Kidney glomerular epithelial cell (primary cell): Measurements from ENCODE around the gene PAK2.
"Not testable (repeated sequence)": the region's sequence is repeated elsewhere in the genome, so short reads cannot be mapped to it uniquely, and the experiment has no call there.

Source experiments
- DNase-seq: peaks from one replicate; lab custom pipeline; 2025; lab: John Stamatoyannopoulos, UW

PAK2 gene

DNA sequence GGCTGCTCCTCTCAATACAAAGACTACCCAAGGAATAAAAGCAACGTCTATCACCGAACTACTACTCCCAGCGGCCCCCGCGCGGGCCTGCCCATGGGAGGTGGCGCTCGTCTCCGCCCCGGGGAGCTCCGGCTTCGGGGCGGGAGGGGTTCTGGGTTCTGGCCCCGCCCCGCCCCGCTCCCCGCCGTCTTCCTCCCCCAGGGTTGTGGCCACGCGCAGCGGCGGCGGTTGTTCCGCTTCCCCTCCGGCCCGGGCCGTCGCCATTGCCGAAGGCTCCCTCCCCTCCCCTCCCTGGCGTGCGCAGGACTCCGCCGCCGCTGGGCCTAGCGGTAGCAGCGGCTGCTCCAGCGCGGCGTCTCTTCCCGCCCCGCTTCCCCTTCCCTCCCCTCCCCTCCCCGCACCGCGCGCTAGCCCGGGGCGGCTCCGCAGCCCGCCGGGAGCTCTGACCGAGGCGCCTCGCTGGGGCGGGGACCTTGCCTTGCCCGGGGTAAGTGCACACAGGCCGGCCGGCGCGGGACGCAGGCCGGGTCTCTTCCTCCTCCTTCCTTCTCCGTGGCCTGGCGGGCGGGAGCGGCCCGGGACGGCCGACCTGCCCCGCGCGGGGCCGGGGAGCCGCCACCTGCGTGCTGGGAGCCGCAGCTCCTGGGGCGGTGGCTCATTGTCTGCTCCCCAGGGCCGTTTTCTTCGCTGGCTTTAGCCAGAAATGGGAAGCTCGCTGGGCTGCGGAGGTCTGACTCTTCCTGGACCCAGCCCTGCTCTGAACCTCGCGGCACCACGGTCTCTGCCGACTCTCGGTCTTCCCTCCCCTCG is at the start of gene PAK2:
PAK2 (plus strand) TSS at position 187 of the 810 bp plus-strand sequence. CDS start 42,790 bp downstream, outside the sequence.
- peak; percentile 84 for DNase-seq

DNA sequence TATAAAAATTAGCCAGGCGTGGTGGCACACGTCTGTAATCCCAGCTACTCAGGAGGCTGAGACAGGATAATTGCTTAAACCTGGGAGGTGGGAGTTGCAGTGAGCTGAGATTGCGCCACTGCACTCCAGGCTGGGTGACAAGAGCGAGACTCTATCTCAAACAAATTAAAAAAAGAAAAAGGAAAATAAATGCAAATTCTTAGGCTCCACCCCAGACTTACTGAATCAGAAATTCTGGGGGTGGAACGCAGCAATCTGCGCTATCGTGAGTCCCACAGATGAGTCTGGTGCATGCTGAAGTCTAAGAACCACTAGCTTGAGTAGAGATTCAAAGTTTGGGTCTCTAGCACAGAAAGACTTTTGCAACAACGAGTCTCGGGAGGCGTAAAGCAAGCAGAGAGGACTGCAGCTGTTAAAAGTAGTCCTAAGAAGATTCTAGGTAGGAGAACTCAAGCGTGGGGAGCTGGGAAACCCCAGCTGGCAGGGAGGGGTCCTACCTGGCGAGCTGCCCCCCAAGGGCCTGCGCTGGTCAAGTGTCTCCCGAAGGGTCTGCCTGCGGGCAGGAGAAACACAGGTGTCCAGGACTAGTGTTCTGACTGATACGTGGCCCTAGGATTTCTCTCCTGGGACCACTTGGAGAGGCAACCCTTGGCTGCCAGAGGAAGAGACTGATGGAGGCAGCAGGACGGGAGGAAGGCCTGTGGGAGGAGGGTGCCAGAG is 49.6 kb upstream of the PAK2 start:
- DNase-seq = no peak

DNA sequence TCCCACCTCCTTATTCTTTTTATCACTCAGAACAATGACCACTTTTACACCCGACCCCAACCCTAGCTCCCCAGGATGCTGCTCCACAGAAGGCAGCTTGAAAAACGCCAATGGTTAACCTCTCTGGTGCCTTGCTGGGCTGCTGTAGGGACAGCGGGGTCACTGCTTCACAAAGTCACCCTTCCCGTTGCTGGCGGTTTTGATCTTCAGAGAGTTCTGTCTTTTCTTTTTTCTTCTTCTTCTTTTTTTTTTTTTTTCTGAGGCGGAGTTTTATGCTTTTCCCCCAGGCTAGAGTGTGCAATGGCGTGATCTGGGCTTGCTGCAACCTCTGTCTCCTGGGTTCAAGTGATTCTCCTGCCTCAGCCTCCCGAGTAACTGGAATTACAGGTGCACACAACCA is 48.3 kb upstream of the PAK2 start:
- DNase-seq = no peak

DNA sequence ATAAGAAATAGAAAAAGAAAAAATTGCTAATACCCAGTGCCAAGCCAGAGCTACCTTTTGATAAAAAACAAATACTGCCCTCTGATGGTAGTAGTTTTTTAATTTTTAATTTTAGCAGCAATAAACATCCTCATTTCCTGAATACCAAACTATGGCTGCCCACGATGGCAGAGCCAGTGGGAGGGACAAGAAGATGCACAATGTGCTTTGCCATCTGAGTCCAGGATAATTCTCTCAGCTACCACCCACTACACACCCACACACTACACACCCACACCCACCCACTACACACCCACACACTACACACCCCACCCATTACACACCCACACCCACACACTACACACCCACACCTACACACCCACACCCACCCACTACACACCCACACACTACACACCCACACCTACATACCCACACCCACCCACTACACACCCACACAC is 45.4 kb upstream of the PAK2 start:
- DNase-seq = peak; percentile 6

DNA sequence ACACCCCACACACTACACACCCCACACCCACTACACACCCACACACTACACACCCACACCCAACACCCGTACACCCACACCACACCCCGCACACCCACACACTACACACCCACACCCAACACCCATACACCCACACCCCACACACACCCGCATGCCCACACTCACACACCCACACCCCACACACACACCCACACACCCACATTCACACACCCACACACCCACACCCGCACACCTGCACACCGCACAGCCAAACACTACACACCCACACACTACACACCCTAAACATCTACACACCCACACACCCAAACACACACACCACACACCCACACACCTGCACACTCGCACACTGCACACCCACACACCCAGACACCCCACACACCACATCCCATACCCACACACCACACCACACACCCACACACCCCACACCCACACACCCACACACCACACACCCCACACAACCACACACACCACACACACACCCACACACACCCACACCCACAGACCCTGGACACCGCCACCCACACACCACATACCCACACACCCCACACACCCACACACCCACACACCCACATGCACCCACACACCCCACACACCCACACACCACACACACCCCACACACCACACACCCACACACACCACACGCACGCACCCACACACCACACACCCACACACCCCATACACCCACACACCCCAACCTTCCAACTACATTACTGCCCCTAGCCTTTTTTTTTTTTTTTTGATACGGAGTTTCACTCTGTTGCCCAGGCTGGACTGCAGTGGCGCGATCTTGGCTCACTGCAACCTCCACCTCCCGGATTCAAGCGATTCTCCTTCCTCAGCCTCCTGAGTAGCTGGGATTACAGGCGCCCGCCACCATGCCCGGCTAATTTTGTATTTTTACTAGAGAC is 44.5 kb upstream of the PAK2 start:
- no peak for DNase-seq

DNA sequence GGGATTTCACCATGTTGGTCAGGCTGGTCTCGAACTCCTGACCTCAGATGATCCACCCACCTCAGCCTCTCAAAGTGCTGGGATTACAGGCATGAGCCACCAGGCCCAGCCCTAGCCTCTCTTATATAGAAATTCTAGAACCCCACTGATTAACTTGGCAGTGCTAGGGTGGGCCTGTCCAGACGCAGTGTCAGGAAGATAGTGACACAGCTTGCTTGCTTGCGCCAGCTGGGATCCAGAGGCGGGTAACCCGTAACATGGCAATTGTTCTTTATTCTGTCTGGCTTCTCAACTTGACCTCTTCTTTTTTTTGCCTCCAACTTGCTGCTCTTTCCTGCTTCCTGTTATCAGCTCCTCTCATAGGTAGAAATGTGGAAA is 43.8 kb upstream of the PAK2 start:
- DNase-seq = no peak

DNA sequence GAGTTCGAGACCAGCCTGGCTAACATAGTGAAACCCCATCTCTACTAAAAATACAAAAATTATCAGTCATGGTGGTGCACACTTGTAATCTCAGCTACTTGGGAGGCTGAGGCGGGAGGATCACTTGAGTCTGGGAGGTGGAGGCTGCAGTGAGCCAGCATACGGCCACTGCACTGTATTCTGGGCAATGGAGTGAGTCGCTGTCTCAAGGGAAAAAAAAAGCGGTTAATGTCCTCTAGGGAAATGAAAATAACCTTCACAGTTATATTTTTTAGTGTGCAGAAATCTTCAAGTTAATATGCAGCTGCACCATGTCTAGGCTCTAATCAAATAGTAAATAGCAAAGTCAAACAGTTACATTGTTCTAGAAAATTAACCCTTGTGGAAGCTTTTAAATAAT is 42.4 kb upstream of the PAK2 start:
- no peak for DNase-seq

DNA sequence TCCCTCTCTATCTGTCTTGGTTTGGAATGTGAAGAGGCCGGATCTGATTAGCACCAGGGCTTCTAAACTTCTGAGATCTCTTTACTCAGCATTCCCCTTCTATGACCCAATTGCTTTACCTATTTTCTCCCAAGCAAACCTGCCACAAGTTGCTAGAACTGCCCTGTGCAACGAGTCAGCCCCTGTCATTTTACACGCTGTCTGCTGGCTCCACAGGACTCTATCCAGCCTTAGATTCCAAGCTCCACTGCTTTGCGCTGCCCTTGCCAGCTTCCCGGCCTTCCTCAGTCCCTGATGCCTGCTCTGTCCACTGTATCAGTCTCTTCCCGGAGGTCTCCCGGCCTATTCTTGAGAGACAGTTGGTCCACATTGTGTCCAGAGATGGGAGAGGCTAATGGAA is 39.9 kb upstream of the PAK2 start:
- DNase-seq = no peak

DNA sequence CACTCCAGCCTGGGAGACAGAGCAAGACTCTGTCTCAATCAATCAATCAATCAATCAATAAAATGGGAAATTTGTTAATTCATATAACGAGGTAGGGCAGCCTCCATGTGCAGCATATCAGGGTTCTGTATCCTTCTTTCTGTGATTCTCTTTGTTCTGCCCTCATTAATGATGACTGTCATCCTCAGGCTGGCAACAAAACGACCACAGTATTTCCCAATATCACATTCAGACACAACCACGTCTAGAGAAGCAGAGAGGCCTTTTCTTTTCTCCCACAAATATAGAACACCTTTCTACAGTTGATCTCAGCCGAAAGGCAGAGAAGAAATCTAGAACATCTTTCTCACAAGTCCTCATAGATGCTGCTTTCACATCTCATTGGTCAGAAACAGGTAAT is 38.9 kb upstream of the PAK2 start:
- no peak for DNase-seq

DNA sequence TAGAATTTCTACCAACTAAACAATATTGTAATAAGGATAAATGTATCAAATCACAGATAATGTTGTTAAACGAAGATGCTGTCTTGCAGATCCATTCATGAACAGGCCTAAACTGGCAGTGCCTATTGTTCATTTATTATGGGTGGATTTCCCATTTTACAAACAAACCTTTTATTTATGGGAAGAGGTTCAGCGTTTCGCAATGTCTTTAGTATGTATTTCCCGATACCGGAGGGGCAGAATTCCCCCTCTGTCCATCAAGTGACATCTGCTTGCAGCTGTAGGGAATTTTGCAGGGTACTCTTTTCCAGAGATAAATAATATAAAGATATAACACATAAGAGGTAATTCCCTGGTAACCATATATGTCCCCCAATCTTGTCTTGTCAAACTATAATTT is 33.3 kb upstream of the PAK2 start:
- no peak for DNase-seq

DNA sequence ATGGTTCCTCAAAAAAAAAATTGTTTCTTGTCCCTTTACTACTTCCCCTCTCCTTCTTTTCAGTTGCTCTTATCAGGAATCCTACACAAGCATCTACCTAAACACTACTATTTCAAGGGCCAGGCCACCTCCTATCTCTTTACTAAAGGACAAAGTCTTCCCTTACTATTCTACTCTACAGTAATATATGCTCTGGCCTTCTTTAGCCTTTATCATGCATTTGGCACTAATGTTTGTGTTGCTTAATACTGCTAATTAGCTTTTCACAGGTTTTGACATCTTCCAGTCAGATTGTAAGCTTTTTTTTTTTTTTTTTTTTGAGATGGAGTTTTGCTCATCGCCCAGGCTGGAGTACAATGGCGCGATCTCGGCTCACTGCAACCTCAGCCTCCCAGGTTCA is 32.9 kb upstream of the PAK2 start:
- DNase-seq = no peak

DNA sequence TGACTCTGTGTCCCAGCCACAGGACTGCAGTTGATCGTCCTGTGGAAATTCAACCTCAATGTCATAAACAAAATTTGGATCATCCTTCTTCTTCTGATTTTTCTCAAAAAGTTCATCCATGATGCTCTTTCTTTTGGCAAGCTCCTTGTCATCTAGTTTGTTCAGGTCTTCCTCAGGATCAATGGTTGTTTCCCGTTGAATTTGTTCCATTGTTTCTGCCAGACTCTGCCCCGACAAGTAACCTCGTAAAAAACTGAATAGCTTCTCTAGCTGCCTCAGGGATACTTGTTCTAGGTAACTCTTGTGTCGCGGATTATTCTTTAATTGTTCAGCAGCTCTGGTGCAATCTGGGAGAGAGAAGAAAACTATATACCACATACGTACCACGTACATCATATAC is 32.1 kb upstream of the PAK2 start:
- no peak for DNase-seq

DNA sequence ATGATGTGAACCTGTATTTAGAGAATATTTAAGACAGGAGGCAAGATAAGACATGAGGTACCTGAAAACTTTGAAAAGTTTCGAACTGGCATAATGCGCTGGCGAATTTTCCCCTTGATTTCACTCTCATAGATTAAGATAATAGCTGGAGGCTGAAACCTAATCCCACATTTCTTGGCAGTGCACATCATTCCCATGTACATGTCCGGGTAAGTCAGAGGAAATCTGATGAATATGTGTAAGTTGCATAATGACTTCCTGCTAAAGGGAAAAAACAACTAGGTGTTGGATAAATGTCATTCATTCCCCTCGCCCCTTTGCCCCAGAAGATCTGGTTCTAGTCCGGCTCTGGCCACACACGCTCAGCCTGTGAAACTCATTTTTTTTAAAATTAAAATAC is 31.2 kb upstream of the PAK2 start:
- DNase-seq = no peak

DNA sequence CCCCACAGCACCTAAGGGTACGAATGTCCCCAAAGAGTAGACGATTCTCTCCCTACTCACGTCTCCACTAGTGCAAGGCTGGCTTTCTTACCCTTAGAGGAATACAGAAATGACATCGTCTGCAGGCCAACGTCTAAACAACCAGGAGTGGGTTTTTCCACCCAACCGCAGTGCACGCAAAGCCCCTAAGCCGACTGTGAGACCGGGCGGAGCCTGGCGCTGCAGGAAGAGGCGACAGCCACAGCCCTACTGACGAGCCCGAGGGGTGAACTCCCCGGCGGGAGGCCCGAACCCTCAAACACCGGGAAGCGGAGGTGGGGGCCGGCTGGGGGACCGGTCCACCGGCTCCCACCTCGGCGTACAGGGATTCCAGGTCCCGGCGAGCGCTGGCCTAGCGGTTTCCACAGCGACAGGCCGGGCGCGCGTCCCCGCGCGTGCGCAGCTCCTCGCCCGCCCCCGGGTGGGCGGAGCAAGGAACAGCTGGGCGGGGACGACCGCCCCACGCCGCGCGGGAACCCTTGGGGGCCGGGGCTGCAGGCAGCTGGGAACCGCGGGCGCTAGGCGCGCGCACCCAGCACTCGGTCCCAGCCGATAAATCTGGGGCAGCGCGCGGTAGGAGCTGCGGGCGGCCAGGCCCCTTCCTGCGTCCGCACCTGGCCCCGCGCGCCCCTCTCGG is 27.7 kb upstream of the PAK2 start, which contains the start of the genes CEP19 and PIGX:
CEP19 (minus strand) TSS at position 413 of the 676 bp plus-strand sequence. CDS start 3,593 bp downstream, outside the sequence.
PIGX (plus strand) TSS at position 540 of the 676 bp plus-strand sequence.
- peak; percentile 81 for DNase-seq

DNA sequence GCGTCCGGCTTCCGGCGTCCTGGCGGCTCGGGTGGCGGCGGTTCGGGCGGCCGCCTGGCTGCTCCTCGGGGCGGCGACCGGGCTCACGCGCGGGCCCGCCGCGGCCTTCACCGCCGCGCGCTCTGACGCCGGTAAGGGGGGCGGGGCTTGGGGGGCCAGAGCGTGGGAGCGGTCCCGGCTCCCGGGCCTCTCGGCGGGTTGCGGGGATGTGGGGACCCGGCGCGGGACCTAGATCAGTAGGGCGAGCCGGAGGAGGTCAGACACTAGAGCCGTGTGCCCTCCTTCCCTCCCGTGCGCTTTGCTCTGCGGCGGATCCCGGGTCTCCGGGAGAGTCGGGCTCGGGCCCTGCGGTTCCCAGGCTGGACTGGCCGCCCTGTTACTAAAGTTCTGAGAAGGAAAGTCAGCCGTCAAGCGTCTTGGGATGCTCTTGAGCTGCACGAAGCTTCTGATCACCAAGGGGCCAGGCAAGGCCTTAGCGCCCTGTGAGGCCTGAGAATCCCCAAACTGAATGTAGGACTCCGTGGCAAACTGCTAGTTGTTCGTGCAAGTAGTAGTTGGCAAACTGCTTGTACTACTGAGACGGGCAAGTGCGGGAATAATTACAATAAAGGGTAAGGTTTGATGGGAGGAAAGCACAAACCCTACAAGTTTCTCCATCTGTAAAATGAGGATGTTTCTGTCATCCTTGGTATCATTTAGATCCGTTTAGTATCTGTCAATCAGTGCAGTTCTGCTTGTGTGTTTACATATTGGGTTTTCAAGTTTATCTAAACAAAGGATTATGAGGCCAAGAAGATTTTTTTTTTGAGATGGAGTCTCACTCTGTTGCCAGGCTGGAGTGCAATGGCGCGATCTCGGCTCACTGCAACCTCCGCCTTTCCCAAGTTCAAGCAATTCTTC is 26.9 kb upstream of the PAK2 start:
- peak; percentile 55 for DNase-seq

DNA sequence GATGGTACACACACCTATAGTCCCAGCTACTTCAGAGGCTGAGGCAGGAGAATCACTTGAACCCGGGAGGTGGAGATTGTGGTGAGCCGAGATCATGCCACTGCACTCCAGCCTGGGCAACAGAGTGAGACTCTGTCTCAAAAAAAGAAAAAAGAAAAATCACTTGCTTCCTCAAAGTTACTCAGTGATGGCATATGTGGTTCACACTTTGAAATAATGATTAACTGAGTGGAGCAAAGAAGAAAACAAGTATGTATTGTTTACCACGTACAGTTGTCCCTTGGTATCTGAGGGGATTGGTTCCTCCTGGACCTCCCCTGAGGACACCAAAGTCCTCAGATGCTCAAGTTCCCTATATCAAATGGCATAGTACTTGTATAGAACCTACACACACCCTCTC is 22.5 kb upstream of the PAK2 start:
- not testable (repeated sequence) for DNase-seq

DNA sequence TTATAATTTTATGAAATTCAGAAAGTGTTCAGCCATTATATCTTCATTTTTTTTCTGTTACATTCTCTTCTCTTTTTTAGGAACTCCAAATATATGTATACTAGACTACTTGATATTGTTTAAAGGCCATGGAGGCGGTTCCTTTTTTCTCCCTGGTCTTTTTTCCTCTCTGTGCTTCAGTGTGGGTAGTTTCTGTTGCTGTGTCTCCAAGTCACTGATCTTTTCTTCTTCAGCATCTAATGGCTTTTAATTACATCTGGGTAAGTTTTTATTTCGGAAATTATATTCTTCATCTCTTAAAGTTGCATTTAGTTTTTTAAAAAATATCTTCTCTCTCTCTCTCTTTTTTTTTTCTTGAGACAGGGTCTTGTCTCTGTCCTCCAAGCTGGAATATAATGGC is 18.6 kb upstream of the PAK2 start:
- no peak for DNase-seq

DNA sequence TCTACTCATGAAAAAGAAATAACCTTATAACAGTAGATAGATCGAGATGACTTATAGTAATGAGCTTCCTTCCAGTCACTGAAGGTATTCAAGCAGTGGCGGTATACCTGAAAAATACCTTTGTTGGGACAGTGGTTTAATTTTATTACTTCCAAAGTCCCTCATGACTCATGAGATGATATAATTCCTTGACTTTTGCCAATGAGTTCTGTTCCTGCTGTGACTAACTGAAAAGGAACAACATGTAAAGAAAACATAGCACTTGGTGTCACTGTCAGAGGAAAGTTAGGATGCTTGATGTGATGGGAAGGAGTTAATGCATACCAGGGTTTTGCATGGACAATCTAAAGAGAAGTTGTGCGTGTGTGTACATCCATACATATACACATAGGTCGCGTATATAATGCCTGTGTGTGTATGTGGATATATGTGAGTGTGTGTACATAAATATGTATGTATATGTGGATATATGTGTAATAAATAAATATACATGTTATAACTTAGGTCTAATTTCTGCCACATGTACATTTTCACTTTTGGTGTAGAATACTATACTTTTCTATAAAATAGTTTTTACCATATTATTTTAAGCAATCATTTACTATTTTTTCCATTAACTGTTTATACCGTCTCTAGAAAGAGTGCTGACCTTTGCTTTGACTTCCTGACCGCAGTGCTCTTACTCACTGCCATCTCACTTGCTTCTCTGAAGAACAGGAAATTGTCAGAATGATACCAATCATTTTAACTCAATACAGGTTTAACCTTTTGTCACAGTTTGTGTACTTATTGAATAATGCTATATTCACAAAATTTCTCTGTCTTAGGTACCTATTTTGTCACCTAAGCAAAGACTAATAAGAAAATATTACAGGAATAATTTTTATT is 12.6 kb upstream of the PAK2 start:
- DNase-seq = no peak

DNA sequence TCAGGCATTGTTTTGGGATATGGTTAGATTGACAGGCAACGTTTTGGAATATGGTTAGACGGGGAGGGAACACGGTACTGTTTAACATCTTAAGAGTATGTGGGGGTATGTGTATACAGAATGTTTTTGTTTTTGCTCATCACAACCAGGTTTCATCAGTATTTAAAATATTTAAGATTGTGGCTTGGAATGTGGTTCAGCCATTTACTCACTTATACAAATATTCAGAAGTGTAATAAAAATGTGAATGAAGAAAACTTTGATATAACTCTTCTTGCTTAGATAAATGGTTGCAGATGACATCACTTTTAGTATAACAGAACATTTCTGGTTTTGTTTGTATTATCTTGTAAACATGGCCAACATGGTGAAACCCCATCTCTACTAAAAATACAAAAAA is 3.9 kb upstream of the PAK2 start:
- DNase-seq = no peak
